Keratinocyte (primary cell): ENCODE data around the gene LRRC43. TPM values are rescaled to one million over a fixed set of nuclear protein-coding genes. Genes with fewer than 3 reads are reported as not detected.

Experiments used
- DNase-seq: peaks from one replicate; pipeline ENCODE4 v3.0.0-alpha.2; 2011; ENCODE audit warnings: low read depth, missing footprints, low spot score
- FAIRE-seq: peaks from 2 replicates; lab custom pipeline; 2011; peaks lifted over from hg19 to GRCh38; lab: Jason Lieb, UNC
- H2AFZ ChIP-seq: 2 replicates; pipeline ENCODE4 v1.6.0; 2012; ENCODE audit warnings: low read length, control low read depth, inconsistent platforms; ENCODE audit not compliant: control insufficient read depth
- H3K27ac ChIP-seq: 2 replicates; pipeline ENCODE4 v1.5.1; 2011; ENCODE audit warnings: low read length; ENCODE audit not compliant: control insufficient read depth, insufficient read depth
- H3K27me3 ChIP-seq: 3 replicates; pipeline ENCODE4 v1.6.0; 2011; ENCODE audit warnings: low read length; ENCODE audit not compliant: control insufficient read depth, insufficient read depth; ENCODE audit errors: extremely low read depth
- H3K36me3 ChIP-seq, 2 experiments: 2 replicates in 1 of 2; 3 replicates in 1 of 2; pipeline ENCODE4 v1.5.1; 2011; ENCODE audit warnings: low read length in 2 of 2, mild to moderate bottlenecking in 1 of 2; ENCODE audit not compliant: control insufficient read depth in 2 of 2, insufficient read depth in 2 of 2; ENCODE audit errors: extremely low read depth in 1 of 2
- H3K4me1 ChIP-seq: 3 replicates; pipeline ENCODE4 v1.5.1; 2011; ENCODE audit warnings: low read length; ENCODE audit not compliant: control insufficient read depth, insufficient read depth; ENCODE audit errors: extremely low read depth
- H3K4me2 ChIP-seq: 3 replicates; pipeline ENCODE4 v1.6.0; 2011; ENCODE audit warnings: low read depth, low read length; ENCODE audit not compliant: control insufficient read depth, insufficient read depth; ENCODE audit errors: extremely low read depth
- H3K4me3 ChIP-seq, 3 experiments: fragments of 200-600 bp in 1 of 3; sonication (generic) in 1 of 3; 2 replicates in 2 of 3; 3 replicates in 1 of 3; pipeline ENCODE4 v1.5.1; 2011 to 2016; ENCODE audit warnings: low read length in 3 of 3, mild to moderate bottlenecking in 3 of 3, control low read depth in 2 of 3, inconsistent platforms in 1 of 3, low read depth in 1 of 3, mixed read lengths in 1 of 3, mixed run types in 1 of 3, moderate library complexity in 1 of 3; ENCODE audit not compliant: control insufficient read depth in 2 of 3, insufficient read depth in 2 of 3; ENCODE audit errors: extremely low read depth in 1 of 3
- H3K79me2 ChIP-seq: 2 replicates; pipeline ENCODE4 v1.6.0; 2012; ENCODE audit warnings: low read length; ENCODE audit not compliant: control insufficient read depth, insufficient read depth
- H3K9ac ChIP-seq: 3 replicates; pipeline ENCODE4 v1.6.0; 2011; ENCODE audit warnings: low read length; ENCODE audit not compliant: control insufficient read depth, insufficient read depth; ENCODE audit errors: extremely low read depth
- H3K9me1 ChIP-seq: 3 replicates; pipeline ENCODE4 v1.6.0; 2011; ENCODE audit warnings: low read length; ENCODE audit not compliant: control insufficient read depth, insufficient read depth; ENCODE audit errors: extremely low read depth
- H3K9me3 ChIP-seq: 2 replicates; pipeline ENCODE4 v1.5.1; 2012; ENCODE audit warnings: low read depth, low read length; ENCODE audit not compliant: control insufficient read depth
- H4K20me1 ChIP-seq: 3 replicates; pipeline ENCODE4 v1.6.0; 2011; ENCODE audit warnings: low read length; ENCODE audit not compliant: control insufficient read depth, insufficient read depth; ENCODE audit errors: extremely low read depth
- EZH2 ChIP-seq: IDR thresholded peaks from one replicate; pipeline ENCODE4 v1.6.1; 2012; ENCODE audit warnings: inconsistent platforms, mild to moderate bottlenecking, low read length, moderate library complexity
- dilution Hi-C: fragments of 300-500 bp; cut with MboI; formaldehyde crosslinking; loops from one replicate; pipeline ENCODE4 v1.7.0; 2020; ENCODE audit warnings: low sequenced_read_pairs; ENCODE audit not compliant: extremely low pct_ligation_motif_present
- polyA plus RNA-seq, 5 experiments: library from polyadenylated mRNA; depleted of rRNA in 3 of 5; stranded (reverse) in 3 of 5; stranded (forward) in 1 of 5; unstranded in 1 of 5; fragments of >200 nt; gene quantifications; 1 replicate in 1 of 5; 2 replicates in 3 of 5; 3 replicates in 1 of 5; pipeline versions ENCODE4 v1.2.1 to v1.2.3, GENCODE V29; 2011 to 2012; ENCODE audit warnings: missing spikeins in 2 of 5, low read depth in 1 of 5, low replicate concordance in 1 of 5
- TF ChIP-seq, protein P1 (sequence below), 3 experiments: IDR thresholded peaks in 1 of 3; conservative IDR thresholded peaks in 1 of 3; optimal IDR thresholded peaks in 1 of 3; 2 replicates in 2 of 3; 3 replicates in 1 of 3; pipeline versions ENCODE3 to v1.5.1; 2011; ENCODE audit warnings: low read length in 3 of 3, mild to moderate bottlenecking in 3 of 3, moderate library complexity in 2 of 3, control low read depth in 1 of 3, inconsistent platforms in 1 of 3; ENCODE audit not compliant: insufficient read depth in 2 of 3; ENCODE audit errors: extremely low read depth in 1 of 3

LRRC43 gene
- polyA plus RNA-seq, 1 donor (not counting 4 experiments of a cell fraction or from before 2014, with no cell fraction given) = 0.45 TPM

GRCh38 chr12:122238861-122239260 lies 55.9 kb downstream of the LRRC43 start:
- H3K27ac ChIP-seq = no peak overlapping the region
- DNase-seq (peak; percentile 15), FAIRE-seq (no peak)
- no peaks in the 10 kb centered on the region for H4K20me1 ChIP-seq
- H2AFZ ChIP-seq = no peak overlapping the region
- H3K79me2 ChIP-seq = no peaks in the 10 kb centered on the region
- H3K9ac ChIP-seq = no peak overlapping the region
- no peaks in the 10 kb centered on the region for H3K4me1 ChIP-seq
- H3K9me1 ChIP-seq = no peaks in the 10 kb centered on the region
- peaks cover 4 to 9% of the 10 kb centered on the region in 2 experiments for H3K36me3 ChIP-seq
- dilution Hi-C loops = no loop called here
- H3K4me2 ChIP-seq = no peak overlapping the region
- H3K27me3 ChIP-seq = no peaks in the 10 kb centered on the region
- H3K9me3 ChIP-seq = no peaks in the 10 kb centered on the region
- no peak for TF ChIP-seq EZH2
- H3K4me3 ChIP-seq = no peak overlapping the region

GRCh38 chr12:122243965-122244364 lies 61.0 kb downstream of the LRRC43 start:
- Histone ChIP-seq H2AFZ (no peak overlapping the region), H3K4me2 (no peak overlapping the region), H3K4me3 (no peak overlapping the region), H3K36me3 (no peaks in the 10 kb centered on the region), H4K20me1 (no peaks in the 10 kb centered on the region), H3K79me2 (no peaks in the 10 kb centered on the region), H3K9ac (no peak overlapping the region), H3K9me1 (no peaks in the 10 kb centered on the region), H3K27ac (no peak overlapping the region), H3K27me3 (no peaks in the 10 kb centered on the region), H3K4me1 (no peaks in the 10 kb centered on the region), H3K9me3 (no peaks in the 10 kb centered on the region)
- FAIRE-seq (no peak), DNase-seq (no peak)
- dilution Hi-C loops = no loop called here
- TF ChIP-seq EZH2 = no peak
- TF ChIP-seq, protein P1, sequence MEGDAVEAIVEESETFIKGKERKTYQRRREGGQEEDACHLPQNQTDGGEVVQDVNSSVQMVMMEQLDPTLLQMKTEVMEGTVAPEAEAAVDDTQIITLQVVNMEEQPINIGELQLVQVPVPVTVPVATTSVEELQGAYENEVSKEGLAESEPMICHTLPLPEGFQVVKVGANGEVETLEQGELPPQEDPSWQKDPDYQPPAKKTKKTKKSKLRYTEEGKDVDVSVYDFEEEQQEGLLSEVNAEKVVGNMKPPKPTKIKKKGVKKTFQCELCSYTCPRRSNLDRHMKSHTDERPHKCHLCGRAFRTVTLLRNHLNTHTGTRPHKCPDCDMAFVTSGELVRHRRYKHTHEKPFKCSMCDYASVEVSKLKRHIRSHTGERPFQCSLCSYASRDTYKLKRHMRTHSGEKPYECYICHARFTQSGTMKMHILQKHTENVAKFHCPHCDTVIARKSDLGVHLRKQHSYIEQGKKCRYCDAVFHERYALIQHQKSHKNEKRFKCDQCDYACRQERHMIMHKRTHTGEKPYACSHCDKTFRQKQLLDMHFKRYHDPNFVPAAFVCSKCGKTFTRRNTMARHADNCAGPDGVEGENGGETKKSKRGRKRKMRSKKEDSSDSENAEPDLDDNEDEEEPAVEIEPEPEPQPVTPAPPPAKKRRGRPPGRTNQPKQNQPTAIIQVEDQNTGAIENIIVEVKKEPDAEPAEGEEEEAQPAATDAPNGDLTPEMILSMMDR (optimal IDR thresholded peaks at IDR 0.05 in 1 of 3, IDR thresholded peaks at IDR 0.05 in 1 of 3, conservative IDR thresholded peaks at IDR 0.05 in 1 of 3; ENCODE audit: extremely low read depth in 1 of 3, insufficient read depth in 2 of 3, low read length in 3 of 3) = no peak
